Measurements from ENCODE around the gene PLEKHG5.

PLEKHG5 gene

GRCh38 chr1:6507037-6507428 is 15.6 kb upstream of the PLEKHG5 start:
- Histone ChIP-seq H3K4me2 (ENCODE audit: low read depth, low read length, poor library complexity, severe bottlenecking) (no peak overlapping the region), H3K27me3 (ENCODE audit: low read length) (no peaks in the 10 kb centered on the region), H2AFZ (ENCODE audit: low read depth, low read length, severe bottlenecking) (no peak overlapping the region), H3K36me3 (ENCODE audit: low read length) (no peaks in the 10 kb centered on the region), H3K79me2 (ENCODE audit: insufficient read depth, low read length) (no peaks in the 10 kb centered on the region), H3K9me3 (ENCODE audit: insufficient read depth, low read length) (no peaks in the 10 kb centered on the region), H4K20me1 (ENCODE audit: low read depth, low read length) (no peaks in the 10 kb centered on the region), H3K9me2 (replicated peaks; ENCODE audit: insufficient read depth, low read length) (no peaks in the 10 kb centered on the region), H3K27ac (ENCODE audit: low read depth, low read length) (no peak overlapping the region), H3F3A (ENCODE audit: insufficient read depth) (no peaks in the 10 kb centered on the region), H3K4me3 (ENCODE audit: insufficient read depth, low read length, poor library complexity, severe bottlenecking) (no peak overlapping the region), H3K9ac (ENCODE audit: low read length) (no peak overlapping the region)
- no peak for TF ChIP-seq EZH2phosphoT487 (conservative IDR thresholded peaks at IDR 0.05; ENCODE audit: low read length)
- TF ChIP-seq, protein P1, sequence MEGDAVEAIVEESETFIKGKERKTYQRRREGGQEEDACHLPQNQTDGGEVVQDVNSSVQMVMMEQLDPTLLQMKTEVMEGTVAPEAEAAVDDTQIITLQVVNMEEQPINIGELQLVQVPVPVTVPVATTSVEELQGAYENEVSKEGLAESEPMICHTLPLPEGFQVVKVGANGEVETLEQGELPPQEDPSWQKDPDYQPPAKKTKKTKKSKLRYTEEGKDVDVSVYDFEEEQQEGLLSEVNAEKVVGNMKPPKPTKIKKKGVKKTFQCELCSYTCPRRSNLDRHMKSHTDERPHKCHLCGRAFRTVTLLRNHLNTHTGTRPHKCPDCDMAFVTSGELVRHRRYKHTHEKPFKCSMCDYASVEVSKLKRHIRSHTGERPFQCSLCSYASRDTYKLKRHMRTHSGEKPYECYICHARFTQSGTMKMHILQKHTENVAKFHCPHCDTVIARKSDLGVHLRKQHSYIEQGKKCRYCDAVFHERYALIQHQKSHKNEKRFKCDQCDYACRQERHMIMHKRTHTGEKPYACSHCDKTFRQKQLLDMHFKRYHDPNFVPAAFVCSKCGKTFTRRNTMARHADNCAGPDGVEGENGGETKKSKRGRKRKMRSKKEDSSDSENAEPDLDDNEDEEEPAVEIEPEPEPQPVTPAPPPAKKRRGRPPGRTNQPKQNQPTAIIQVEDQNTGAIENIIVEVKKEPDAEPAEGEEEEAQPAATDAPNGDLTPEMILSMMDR (IDR thresholded peaks at IDR 0.05; ENCODE audit: insufficient read depth, low read length, poor library complexity, severe bottlenecking): no peak

DNA sequence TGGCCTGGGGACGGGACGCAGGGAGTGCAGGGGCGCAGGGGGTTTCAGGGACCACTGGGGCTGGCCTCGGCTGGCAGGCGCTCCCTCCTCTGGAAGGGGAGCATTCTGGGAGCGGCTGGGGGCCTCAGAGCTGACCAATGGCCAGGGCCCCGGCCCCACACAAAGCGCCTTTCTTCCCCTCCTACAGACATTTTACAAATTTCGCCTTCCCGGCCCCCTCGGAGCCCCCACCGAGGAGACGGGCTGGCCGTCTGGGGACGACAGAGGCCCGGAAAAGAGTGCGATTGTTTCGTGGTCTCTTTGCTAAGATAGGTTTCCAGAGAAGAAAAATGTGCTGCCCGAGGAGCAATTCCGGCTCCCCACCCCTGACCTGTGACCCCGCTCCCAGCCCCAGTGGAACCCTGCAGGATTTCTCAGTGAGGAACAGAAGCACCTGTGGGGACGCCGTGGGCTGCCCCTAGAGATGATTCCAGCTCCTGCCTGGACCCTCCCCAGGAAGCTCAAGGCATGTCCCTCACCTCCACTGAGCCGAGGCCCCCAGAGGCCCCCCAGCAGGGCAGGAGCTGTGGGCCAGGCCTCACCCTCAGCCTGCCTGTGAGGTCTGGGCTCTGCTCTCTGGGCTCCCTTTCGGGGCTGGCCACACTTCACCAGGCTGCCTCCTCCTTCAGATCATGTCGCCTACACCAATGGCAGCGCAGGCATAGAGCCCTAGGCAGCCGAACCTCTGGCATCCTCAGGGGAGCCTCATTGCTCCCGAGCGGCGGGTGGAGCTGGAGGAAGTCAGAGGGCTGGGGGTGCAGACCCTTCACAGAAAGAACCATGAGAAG is 15.0 kb upstream of the PLEKHG5 start:
- H3K27me3 ChIP-seq (ENCODE audit: low read length): no peaks in the 10 kb centered on the region
- H3K27ac ChIP-seq (ENCODE audit: low read depth, low read length): no peak overlapping the region
- no peak overlapping the region for H3K4me3 ChIP-seq (ENCODE audit: insufficient read depth, low read length, poor library complexity, severe bottlenecking)
- H2AFZ ChIP-seq (ENCODE audit: low read depth, low read length, severe bottlenecking): no peak overlapping the region
- no peak overlapping the region for H3K9ac ChIP-seq (ENCODE audit: low read length)
- H3K9me3 ChIP-seq (ENCODE audit: insufficient read depth, low read length): no peaks in the 10 kb centered on the region
- H3K4me2 ChIP-seq (ENCODE audit: low read depth, low read length, poor library complexity, severe bottlenecking): no peak overlapping the region
- H3F3A ChIP-seq (ENCODE audit: insufficient read depth): no peaks in the 10 kb centered on the region
- TF ChIP-seq, protein P1 (IDR thresholded peaks at IDR 0.05; ENCODE audit: insufficient read depth, low read length, poor library complexity, severe bottlenecking): no peak
- no peak for TF ChIP-seq EZH2phosphoT487 (conservative IDR thresholded peaks at IDR 0.05; ENCODE audit: low read length)
- H3K36me3 ChIP-seq (ENCODE audit: low read length): no peaks in the 10 kb centered on the region
- no peaks in the 10 kb centered on the region for H3K9me2 ChIP-seq (replicated peaks; ENCODE audit: insufficient read depth, low read length)
- no peaks in the 10 kb centered on the region for H3K79me2 ChIP-seq (ENCODE audit: insufficient read depth, low read length)
- no peaks in the 10 kb centered on the region for H4K20me1 ChIP-seq (ENCODE audit: low read depth, low read length)

DNA sequence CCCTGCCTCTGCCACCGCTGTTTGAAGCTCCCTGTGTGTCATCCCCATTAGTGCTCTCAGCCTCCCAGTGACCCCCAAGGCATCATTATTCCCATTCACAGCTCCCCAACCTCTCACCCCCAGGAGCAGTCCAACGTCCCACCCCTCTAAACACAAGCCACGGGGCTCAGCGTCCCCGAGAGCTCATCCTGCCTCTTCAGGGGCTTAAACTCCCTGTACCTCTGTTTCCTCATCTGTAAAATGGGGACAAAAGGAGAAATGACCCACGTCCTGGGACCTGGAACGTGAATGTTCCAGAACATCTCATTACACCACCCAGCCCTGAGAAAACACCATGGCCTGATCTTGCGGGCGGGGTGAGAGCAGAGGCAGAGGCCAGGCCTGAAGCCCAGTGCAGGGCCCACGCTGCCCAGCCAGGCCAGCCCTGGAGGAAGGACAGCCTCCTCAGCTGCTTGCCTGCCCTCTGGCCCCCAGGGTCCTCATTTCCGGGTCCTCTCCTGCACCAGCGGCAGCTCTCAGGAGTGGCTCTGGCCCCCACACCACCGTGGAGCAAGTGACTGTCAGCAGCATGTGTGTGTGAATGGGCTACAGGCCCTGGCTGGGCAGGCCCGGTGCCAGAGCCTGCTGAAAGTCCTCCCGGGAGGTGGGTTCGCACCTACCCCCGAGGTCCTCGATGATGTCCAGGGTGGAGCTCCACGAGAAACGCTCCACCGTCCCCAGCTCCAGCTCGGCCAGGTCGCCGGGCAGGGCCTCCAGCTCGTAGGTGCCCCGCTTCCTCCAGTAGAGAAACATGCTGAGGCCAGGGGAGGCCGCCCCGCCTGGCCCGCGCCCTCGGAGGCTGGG is 14.1 kb upstream of the PLEKHG5 start:
- H3K27ac ChIP-seq (ENCODE audit: low read depth, low read length): no peak overlapping the region
- H3K4me2 ChIP-seq (ENCODE audit: low read depth, low read length, poor library complexity, severe bottlenecking): no peak overlapping the region
- H3K27me3 ChIP-seq (ENCODE audit: low read length): no peaks in the 10 kb centered on the region
- no peak overlapping the region for H3K9ac ChIP-seq (ENCODE audit: low read length)
- H3K79me2 ChIP-seq (ENCODE audit: insufficient read depth, low read length): no peaks in the 10 kb centered on the region
- no peaks in the 10 kb centered on the region for H4K20me1 ChIP-seq (ENCODE audit: low read depth, low read length)
- no peak overlapping the region for H2AFZ ChIP-seq (ENCODE audit: low read depth, low read length, severe bottlenecking)
- H3K9me2 ChIP-seq (replicated peaks; ENCODE audit: insufficient read depth, low read length): no peaks in the 10 kb centered on the region
- H3K4me3 ChIP-seq (ENCODE audit: insufficient read depth, low read length, poor library complexity, severe bottlenecking): no peak overlapping the region
- no peaks in the 10 kb centered on the region for H3F3A ChIP-seq (ENCODE audit: insufficient read depth)
- TF ChIP-seq, protein P1 (IDR thresholded peaks at IDR 0.05; ENCODE audit: insufficient read depth, low read length, poor library complexity, severe bottlenecking): no peak
- TF ChIP-seq EZH2phosphoT487 (conservative IDR thresholded peaks at IDR 0.05; ENCODE audit: low read length): no peak
- H3K36me3 ChIP-seq (ENCODE audit: low read length): no peaks in the 10 kb centered on the region
- H3K9me3 ChIP-seq (ENCODE audit: insufficient read depth, low read length): no peaks in the 10 kb centered on the region
